Esophagus squamous epithelium (tissue), 4 donors: ENCODE measurements around the gene LILRA1.
"Not testable (repeated sequence)": the region's sequence is repeated elsewhere in the genome, so short reads cannot be mapped to it uniquely, and the experiment has no call there.

Experiments used
- CTCF ChIP-seq, 6 experiments: fragments of 450-650 bp in 4 of 6; fragments of 200-600 bp in 2 of 6; sonication (generic) in 2 of 6; IDR thresholded peaks; one replicate each; pipeline ENCODE4 v1.5.1; 2016 to 2019; ENCODE audit warnings: antibody characterized with exemption in 6 of 6, mild to moderate bottlenecking in 4 of 6, moderate library complexity in 4 of 6
- POLR2A ChIP-seq, 4 donors: fragments of 450-650 bp; IDR thresholded peaks; one replicate each; pipeline ENCODE4 v1.6.1; 2017; ENCODE audit warnings: antibody characterized with exemption in 4 of 4, mild to moderate bottlenecking in 4 of 4, moderate library complexity in 3 of 4

- TF ChIP-seq CTCF, POLR2A (IDR thresholded peaks at IDR 0.05): not testable (repeated sequence)
These were observed 647 bp downstream of the LILRA1 start for GRCh38 chr19:54593931-54594626.
